Measurements from ENCODE around the gene ABCC1.
"Not testable (repeated sequence)": the region's sequence is repeated elsewhere in the genome, so short reads cannot be mapped to it uniquely, and the experiment has no call there.

The ABCC1 gene

DNA sequence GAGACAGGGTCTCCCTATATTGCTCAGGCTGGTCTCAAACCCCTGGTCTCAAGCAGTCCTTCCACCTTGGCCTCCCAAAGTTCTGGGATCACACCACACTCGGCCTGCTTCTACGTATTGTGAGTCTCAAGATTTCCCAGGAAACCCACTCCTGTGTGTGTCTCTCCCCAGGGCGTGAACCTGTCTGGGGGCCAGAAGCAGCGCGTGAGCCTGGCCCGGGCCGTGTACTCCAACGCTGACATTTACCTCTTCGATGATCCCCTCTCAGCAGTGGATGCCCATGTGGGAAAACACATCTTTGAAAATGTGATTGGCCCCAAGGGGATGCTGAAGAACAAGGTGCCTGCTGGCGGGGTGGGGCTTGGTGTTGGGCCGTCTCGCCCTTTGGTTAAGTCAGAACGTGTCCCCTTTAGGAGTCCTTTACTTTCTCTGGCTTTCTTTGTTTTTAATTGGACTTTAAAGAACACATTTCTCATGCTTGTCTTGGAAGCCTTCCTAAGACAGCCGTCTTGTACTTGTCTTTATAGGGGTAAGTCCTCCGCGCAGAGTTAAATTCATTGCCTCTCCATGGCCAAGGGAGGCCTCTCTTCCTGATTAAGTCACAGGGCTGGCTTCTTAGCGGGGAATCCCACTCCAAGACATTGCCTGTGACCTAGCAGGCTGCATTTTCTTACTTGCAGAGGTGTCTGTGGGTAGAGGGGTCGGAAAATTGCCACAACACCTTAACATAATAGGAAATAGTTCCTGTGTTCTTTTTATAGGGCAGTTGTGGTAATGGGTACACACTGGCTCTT is 137.4 kb downstream of the ABCC1 start:
- no peak for DNase-seq

DNA sequence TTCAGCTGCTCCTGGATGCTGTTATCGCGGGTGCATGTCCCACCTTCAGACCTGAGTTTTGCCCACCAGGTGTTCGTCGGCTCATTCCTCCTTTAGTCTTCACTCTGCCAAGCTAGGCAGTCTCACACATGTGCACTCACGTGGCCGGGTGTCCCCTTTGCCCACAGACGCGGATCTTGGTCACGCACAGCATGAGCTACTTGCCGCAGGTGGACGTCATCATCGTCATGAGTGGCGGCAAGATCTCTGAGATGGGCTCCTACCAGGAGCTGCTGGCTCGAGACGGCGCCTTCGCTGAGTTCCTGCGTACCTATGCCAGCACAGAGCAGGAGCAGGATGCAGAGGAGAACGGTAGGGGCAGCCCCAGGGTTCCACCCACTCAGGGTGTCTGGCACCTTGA is 140.8 kb downstream of the ABCC1 start:
- no peak for DNase-seq

DNA sequence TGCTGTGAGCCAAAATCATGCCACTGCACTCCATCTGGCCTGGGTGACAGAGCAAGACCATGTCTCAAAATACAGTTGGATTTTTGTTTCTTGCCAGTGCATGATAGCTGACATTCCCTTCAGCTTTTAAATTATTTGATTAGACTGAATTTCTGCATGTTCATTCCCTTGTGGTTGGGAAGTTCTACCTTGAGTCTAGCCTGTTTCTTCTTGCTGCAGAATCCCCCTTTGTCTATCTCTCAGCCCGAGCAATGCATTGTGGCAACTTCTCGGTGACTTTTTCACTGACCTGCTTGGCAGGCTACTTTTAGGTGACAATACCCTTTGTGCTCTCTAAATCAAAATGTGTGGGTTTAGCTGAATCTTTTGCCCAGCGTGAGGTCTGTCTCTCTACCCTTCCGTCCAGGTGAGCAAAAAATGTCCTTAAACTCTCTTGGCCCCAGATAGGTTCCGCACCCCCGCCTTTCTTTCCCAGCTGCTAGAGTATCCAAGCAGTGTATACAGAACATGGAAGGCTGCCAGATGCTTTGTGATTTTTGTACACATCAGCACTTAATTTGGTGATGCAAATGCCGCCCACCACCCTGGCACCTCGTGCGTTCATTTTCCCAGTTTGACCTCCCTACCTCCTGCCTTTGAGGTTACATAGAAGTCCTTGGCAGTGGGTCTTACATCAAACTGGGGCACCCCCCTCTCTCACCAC is 143.7 kb downstream of the ABCC1 start:
- no peak for DNase-seq

DNA sequence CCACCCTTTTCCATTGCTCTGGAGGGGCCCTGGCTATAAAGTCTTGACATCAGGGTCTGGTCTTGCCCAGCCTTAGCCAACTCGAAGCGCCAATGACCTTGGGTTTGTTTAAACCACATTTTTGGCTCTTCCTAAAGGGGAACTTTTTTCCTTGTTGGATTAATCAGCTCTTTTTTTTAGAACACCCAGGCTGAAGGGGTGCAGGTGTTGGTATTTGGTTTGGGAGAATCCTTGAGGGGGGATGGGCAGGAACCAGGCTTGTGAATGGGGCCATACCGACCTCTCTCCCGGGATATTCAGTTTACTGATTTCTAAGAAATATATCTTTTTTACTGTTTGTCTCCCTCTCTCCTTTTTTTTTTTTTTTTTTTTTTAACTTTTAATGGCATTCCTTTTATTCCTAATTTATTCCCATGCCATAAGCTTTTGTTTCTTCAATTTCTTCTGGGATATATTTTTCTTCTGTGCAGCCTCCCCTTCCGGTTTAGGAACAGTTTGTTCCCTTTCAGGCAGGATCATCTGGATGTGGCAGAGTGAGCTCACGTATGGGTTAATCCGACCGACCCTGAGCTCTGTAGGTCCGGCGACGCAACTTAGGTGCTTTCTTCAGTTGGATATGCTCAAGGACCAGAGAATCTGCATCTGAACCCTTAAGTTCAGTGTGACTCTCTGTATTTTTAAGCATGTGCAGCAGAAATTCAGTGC is 144.4 kb downstream of the ABCC1 start:
- no peak for DNase-seq

DNA sequence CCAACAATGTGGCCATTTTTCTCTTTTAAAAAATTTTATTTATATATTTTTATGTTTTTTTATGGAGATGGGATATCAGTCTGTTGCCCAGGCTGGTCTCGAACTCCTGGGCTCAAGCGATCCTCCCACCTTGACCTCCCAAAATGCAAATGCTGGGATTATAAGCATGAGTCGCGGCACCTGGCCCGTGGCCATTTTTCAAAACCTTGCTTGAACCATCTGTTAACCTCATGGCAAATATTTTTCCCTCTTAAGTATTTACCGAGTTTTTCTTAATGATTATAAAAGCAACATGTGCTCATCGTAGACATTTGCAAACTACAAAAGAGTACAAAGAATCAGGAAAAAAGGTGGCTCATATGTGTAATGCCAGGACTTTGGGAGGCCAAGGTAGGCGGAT is 146.2 kb downstream of the ABCC1 start:
- no peak for DNase-seq

DNA sequence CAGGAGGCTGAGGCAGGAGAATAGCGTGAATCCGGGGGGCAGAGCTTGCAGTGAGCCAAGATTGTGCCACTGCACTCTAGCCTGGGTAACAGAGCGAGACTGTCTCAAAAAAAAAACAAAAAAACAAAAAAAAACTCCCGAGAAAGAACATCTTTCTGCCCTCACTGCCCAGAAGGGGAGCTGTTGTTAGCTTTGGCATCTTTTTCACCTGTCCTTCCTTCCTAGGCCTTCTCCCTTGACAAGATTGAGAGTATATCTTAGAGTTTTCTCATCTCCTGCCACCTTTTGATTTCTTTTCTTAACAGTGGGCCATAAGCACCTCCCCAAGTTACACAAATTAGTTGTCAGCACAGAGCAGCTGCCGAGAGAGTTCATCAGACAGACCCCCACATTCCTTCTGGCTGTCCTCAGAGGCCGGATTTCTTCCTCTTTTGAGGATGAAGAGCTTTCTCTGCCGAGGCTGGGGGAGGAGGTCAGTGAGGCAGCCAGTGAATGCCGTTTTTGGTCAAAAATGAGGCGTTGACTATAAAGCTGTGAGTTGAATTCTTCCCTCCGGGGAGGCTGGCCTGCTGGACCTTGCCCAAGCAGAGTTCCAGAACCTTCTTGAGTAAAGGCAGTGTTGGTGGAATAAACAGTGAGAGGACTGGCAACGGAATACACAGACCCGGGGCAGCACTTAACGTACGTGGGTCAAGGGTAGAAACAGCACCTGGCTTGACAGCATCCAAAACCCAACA is 146.9 kb downstream of the ABCC1 start:
- no peak for DNase-seq

DNA sequence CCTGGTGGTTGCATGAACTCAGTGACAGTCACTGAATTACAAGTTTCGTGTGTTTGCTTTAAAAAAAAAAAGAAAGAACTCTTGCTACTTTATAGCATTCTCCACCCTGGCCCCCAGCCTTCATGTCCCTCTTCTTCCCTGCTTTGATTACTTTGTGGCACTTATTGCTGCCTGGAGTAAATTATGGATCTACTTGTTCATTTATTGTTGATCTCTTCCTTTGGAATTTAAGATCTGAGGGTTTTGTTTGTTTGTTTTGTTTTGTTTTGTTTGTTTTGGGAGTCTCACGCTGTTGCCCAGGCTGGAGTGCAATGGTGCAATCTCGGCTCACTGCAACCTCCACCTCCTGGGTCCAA is 147.4 kb downstream of the ABCC1 start:
- DNase-seq, result no peak

DNA sequence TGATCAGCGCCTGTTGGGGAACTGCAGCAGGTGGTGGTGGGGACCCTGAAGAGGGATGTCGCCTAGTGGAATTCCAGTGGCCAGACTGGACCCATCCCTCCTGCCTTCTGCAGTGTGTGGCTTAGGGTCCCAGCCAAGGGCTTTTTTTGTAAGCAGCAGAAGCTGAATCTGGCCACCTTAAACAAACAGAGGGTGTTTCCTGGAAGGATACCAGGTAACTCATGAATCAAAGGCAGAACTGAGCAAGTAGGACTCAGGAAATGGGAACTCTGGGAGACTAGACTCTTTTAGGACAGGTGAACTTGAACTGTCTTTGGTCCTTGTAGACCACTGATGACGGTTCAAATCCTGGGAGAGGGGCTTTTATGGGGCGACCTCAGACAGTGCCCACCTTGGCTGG is 149.9 kb downstream of the ABCC1 start:
- no peak for DNase-seq

DNA sequence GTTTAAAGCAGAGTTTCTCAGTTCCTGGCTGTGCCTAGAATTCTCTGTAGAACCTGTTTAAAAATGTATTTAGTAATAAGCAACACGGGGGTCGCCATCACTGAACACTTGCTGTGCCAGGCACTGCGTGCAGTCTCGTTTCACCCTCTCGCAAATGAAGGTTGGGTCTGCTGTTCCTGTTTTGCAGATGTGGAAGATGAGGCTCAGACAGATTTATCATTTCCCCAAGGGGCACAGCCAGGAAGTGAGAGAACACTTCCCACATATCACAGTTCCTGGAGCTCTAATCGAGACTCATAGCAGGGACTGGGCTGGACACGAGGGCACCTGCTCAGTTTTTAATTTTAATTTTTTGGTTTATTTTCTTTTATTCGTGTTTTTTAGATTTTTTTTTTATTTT is 151.2 kb downstream of the ABCC1 start:
- no peak for DNase-seq

DNA sequence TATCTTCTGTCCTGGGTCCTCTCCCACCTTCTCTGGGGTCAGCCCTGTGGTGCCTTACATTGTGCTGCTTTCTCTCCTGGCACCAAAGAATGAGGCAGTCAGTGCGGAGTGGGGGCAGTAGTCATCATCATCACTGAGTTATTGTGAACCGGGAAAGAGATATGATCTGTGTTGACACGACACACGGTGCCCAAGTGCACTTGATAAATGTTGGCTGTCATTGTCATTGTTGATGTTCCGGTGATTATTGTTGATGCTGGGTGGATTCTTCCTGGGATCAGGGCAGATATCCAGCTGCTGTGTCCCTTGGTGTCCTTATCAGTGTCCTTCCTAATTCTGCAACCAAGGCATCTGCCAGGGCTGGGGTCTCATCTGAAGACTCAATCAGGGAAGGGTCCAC is 152.2 kb downstream of the ABCC1 start:
- no peak for DNase-seq

DNA sequence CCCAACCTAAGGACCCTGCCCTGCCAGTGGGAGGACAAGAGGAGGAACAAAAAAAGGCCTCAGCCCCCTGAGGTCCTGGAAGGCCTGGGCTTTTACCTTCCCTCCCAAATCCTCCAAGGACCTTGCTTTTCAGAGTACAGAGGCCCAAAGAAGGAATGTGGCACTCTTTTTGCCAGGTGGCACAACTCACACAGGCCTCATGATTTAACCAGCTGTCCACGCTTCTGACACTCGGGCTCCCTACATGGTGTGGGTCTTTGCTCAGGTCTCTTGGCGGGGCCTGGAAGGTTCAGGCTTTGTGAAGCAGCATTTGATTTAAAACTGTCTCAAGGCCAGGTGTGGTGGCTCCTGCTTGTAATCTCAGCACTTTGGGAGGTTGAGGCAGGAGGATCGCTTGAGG is 153.3 kb downstream of the ABCC1 start:
- no peak for DNase-seq

DNA sequence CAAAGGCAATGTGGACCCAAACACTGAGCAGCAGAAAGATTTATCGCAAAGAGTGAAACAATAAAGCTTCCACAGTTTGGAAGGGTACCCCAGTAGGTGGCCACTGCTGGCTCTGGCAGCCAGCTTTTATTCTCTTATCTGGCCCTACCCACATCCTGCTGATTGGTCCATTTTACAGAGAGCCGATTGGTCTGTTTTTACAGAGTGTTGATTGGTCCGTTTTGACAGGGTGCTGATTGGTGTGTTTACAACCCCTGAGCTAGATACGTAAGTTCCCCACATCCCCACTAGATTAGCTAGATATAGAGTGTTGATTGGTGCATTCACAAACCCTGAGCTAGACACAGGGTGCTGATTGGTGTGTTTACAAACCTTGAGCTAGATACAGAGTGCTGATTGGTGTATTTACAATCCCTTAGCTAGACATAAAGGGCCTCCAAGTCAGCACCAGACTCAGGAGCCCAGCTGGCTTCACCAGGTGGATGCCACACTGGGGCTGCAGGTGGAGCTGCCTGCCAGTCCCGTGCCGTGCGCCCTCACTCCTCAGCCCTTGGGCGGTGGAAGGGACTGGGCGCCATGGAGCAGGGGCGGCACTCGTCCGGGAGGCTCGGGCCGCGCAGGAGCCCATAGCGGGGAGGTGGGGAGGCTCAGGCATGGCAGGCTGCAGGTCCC is 154.9 kb downstream of the ABCC1 start:
- DNase-seq, result not testable (repeated sequence)

DNA sequence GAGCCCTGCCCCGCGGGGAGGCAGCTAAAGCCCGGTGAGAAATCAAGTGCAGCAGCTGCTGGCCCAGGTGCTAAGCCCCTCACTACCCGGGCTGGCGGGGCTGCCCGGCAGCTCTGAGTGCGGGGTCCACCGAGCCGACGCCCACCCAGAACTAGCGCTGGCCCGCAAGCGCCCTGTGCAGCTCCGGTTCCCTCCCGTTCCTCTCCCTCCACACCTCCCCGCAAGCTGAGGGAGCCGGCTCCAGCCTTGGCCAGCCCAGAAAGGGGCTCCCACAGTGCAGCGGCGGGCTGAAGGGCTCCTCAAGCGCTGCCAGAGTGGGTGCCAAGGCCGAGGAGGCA is 155.4 kb downstream of the ABCC1 start:
- DNase-seq, result not testable (repeated sequence)

DNA sequence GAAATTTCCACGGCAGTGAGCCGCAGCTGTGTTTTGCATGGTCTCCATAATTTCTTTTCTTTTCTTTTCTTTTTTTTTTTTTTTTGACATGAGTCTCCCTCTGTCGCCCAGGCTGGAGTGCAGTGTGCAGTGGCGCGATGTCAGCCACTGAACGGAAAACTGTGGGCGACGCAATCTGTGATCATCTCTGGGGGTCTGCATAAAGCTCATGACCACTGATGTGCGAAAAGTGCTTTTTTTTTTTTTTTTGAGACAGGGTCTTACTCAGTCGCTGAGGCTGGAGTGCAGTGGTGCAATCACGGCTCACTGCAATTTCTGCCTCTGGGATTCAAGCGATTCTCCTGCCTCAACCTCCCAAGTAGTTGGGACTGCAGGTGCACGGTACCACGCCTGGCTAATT is 156.2 kb downstream of the ABCC1 start:
- no peak for DNase-seq

DNA sequence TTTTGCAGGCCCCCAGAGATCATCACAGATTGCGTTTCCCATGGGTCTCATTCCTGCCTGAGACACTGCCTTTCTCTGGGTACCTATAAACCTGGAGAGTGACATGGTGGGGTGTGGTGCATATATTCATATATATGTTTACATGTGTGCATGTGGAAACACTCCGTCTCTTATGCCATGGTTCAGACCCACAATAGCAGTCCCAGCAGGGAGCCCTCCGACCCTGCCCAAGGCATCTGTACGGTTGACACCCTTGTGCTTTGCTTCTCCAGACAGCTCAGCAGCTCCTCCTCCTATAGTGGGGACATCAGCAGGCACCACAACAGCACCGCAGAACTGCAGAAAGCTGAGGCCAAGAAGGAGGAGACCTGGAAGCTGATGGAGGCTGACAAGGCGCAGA is 157.1 kb downstream of the ABCC1 start:
- no peak for DNase-seq

DNA sequence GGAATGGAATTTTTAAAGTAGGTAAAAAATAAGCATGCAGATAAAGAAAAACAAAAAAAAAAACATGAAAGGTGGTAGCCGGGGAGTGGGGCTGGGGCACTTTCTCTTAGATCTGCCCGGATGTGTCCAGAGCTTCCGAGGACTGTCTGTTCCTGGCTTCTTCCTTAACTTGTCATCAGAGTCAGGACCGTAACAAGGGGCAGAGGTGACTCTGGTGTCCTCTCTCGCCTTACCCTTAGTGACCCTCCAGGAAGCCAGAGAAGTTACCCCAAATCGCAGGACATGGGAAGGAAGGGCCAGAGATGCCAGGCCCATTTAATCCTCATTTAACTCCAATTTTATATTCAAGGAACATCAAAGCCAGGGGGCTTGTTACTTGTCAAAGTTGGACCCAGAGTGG is 158.4 kb downstream of the ABCC1 start:
- DNase-seq, result no peak

DNA sequence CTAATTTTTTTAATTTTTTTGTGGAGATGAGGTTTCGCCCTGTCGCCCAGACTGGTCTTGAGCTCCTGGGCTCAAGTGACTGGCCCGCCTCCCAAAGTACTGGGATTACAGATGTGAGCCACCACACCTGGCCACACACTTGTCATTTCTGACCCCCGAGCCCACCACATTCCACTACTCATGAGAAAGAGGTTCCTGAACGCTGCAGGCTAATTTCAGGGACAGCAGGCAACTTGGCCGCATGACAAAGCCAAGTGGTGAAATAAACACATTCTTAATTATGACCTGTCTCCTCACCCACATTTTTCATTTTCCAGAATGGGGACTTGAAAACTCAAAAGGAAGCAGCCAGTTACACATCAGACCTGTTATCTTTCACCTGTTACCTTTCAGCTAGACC is 159.3 kb downstream of the ABCC1 start:
- DNase-seq, result no peak

DNA sequence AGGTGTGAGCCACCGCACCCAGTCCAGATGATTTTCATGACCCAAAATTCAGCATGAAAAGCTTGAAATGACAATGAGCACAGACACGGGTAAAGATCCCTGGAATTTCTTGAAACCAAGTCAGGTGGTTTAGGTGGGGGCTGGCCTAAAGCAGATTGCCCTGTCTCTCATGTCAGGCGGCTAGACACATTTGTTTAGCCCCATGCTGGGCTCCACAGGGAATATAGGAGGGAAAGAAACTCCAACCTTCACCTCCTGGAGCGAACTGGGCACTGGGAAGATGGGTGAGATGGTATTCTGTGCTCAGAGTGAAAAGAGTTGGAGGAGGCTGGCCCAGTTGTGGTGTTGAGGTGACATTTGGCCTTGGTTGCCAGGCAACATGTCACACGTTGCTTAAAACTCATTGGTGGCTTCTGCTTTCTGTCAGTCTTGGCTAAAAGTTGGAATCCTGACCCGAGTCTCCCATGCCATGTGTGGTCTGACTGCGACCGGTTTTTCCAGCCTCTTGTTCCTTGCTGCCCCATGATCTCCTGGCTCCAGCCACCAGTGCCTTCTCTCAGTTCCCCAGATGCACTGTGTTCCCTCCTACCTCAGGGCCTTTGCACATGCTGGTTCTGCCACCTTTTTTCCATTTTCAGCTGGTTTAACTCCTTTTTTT is 160.2 kb downstream of the ABCC1 start:
- DNase-seq, result no peak

DNA sequence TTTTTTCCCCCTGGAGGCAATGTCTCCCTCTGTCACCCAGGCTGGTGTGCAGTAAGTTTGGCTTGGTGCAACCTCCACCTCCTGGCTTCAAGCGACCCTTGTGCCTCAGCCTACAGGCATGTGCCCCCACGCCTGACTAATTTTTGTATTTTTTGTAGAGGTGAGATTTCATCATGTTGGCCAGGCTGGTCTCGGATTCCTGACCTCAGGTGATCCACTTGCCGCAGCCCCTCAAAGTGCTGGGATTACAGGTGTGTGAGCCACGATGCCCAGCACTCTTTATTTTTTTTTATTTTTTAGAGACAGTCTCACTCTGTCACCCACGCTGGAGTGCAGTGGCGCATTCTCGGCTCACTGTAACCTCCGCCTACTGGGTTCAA is 160.7 kb downstream of the ABCC1 start:
- no peak for DNase-seq

DNA sequence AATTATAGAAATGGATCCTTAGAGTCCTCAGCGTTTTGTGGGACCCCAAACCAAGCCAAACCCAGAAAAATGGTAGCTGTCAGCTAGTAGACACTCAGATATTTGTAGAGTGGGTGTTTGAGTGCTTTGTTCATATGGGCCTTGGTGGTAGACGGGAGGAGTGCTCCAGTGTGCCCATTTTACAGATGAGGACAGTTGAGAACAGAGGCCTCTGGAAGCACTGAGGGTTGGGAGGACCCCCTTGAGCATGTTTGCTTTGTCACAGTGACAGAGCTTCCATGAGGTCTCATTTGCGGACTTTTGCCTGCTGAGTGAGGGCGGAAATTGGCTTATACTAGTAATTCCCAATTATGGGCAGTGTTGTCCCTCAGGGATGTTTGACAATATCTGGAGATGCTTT is 162.2 kb downstream of the ABCC1 start:
- no peak for DNase-seq

DNA sequence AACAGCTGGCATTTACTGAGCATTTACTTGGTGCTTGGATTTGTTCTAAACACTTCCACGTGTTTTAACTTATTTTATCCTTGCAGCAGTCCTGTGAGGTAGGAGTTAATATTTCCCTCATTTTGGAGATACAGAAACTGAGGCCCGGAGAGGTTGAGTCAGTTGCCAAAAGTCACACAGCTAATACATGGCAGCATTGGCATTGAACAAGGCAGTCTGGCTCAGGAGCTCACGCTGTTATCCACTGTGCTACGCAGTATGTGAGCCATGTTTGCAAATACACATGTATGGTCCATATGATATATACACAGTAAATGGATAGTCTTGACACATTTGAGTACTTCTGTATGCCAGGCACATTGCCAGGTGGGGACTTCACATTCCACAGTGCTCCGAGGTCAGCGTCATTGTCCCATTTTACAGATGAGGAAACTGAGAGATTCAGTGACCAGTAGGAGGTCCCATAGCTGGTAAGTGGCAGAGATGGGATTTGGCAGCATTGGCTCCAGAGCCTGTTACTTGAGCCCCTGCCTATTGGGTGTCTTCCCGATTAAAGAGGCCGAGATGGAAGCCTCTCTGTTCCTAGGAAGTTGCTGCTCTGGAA is 163.1 kb downstream of the ABCC1 start:
- DNase-seq, result no peak

DNA sequence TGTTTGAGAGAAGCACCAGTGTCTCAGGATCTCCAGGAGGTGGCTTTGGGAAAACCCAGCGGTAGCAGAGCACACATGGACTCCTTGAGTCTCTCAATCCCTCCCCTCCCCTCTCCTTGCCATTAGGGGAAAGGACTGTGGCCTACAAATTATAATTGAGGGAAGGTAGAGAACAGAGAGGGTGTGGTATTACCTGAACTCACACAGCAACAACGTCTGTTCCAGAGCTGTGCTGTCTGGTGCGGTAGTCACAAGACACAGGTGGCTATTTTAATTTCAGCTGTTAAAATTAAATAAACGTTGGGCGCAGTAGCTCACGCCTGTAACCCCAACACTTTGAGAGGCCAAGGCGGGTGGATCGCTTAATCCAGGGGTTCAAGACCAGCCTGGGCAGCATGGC is 163.7 kb downstream of the ABCC1 start:
- no peak for DNase-seq

All from activated CD4-positive, CD25-positive, alpha-beta regulatory T cell treated with anti-CD3 and anti-CD28 coated beads, Interleukin-2, amount 50 U/mL, for 72 hours (primary cell).